A673 (cell line): ENCODE data around the gene MRM1. TPM values are rescaled to one million over a fixed set of nuclear protein-coding genes. Genes with fewer than 3 reads are reported as not detected.

Experiments
- BruUV-seq: library from RNA; stranded (reverse); fragments of 400-500 nt; replicated peaks from 2 replicates; lab custom pipeline; 2021; lab: Mats Ljungman, UMichigan
- CTCF ChIA-PET: fragments of 300-600 bp; sonication (Branson Sonifier 250); formaldehyde crosslinking; loops from one replicate; lab custom pipeline; 2022; ENCODE audit warnings: antibody characterized with exemption; lab: Charles Lee
- POLR2A ChIA-PET: fragments of 300-600 bp; sonication (Branson Sonifier 250); formaldehyde crosslinking; loops from one replicate; lab custom pipeline; 2022; ENCODE audit warnings: antibody characterized with exemption; ENCODE audit not compliant: low non-redundant PET; lab: Charles Lee
- DNase-seq: peaks from one replicate; pipeline ENCODE4 v3.0.0-alpha.2; 2015; ENCODE audit warnings: low spot score
- H3K27ac ChIP-seq: fragments of 200-600 bp; sonication (generic); 2 replicates; pipeline ENCODE4 v1.5.1; 2016; ENCODE audit warnings: mixed run types, low read depth, mild to moderate bottlenecking, mixed read lengths, antibody characterized with exemption, low read length; ENCODE audit not compliant: poor library complexity, severe bottlenecking
- H3K27me3 ChIP-seq: fragments of 200-600 bp; sonication (generic); replicated peaks from 2 replicates; pipeline ENCODE4 v1.6.1; 2017; ENCODE audit warnings: mixed run types, low read depth, mild to moderate bottlenecking, mixed read lengths, antibody characterized with exemption, low read length; ENCODE audit not compliant: insufficient read depth, poor library complexity
- H3K36me3 ChIP-seq: fragments of 200-600 bp; sonication (generic); 2 replicates; pipeline ENCODE4 v1.6.1; 2016; ENCODE audit warnings: mixed run types, mild to moderate bottlenecking, mixed read lengths, antibody characterized with exemption, low read length; ENCODE audit not compliant: insufficient read depth, poor library complexity, severe bottlenecking
- H3K4me1 ChIP-seq: fragments of 200-600 bp; sonication (generic); 2 replicates; pipeline ENCODE4 v1.6.1; 2017; ENCODE audit warnings: mixed run types, mild to moderate bottlenecking, mixed read lengths, antibody characterized with exemption, low read length; ENCODE audit not compliant: insufficient read depth, poor library complexity, severe bottlenecking
- H3K4me3 ChIP-seq: fragments of 200-600 bp; sonication (generic); 2 replicates; pipeline ENCODE4 v1.5.1; 2016; ENCODE audit warnings: low read depth, mixed run types, mild to moderate bottlenecking, mixed read lengths, low read length; ENCODE audit not compliant: poor library complexity, severe bottlenecking
- H3K9me3 ChIP-seq: fragments of 200-600 bp; sonication (generic); 2 replicates; pipeline ENCODE4 v1.6.1; 2016; ENCODE audit warnings: mixed run types, low read depth, mild to moderate bottlenecking, mixed read lengths, antibody characterized with exemption, low read length; ENCODE audit not compliant: poor library complexity, severe bottlenecking
- CTCF ChIP-seq: fragments of 300-800, 200-600 bp; sonication (generic); conservative IDR thresholded peaks from 2 replicates; pipeline ENCODE4 v1.5.1; 2017; ENCODE audit warnings: low read depth, mild to moderate bottlenecking, antibody characterized with exemption, low read length, moderate library complexity, mixed read lengths
- EZH2 ChIP-seq: fragments of 200-600 bp; sonication (generic); IDR thresholded peaks from 2 replicates; pipeline ENCODE4 v1.6.1; 2017; ENCODE audit warnings: borderline replicate concordance, low read depth, mild to moderate bottlenecking, mixed read lengths, antibody characterized with exemption, low read length; ENCODE audit not compliant: poor library complexity, severe bottlenecking
- intact Hi-C: fragments of 100-400 bp; cut with micrococcal nuclease; formaldehyde crosslinking; loops from one replicate; pipeline ENCODE4 v1.10.0; 2022; ENCODE audit not compliant: unreplicated experiment
- total RNA-seq: library from RNA; stranded (reverse); gene quantifications from 2 replicates; pipeline ENCODE4 v1.2.3, GENCODE V29; 2021

The MRM1 gene
- total RNA-seq, 1 experiment from 2014 or later = 6.5 TPM

- POLR2A ChIA-PET = no interaction called here
- CTCF ChIA-PET = no interaction called here
Measured at GRCh38 chr17:36583787-36584186, 17.6 kb upstream of the MRM1 start.

GRCh38 chr17:36586138-36586537, 15.2 kb upstream of the MRM1 start:
- H3K27me3 ChIP-seq = no peaks in the 10 kb centered on the region
- no peak for DNase-seq
- intact Hi-C loops = no loop called here
- no peak overlapping the region for H3K27ac ChIP-seq
- no peaks in the 10 kb centered on the region for H3K9me3 ChIP-seq
- H3K4me1 ChIP-seq = no peaks in the 10 kb centered on the region
- peaks cover 22% of the 10 kb centered on the region for H3K36me3 ChIP-seq
- H3K4me3 ChIP-seq = no peak overlapping the region
- ChIA-PET POLR2A (no interaction called here), CTCF (no interaction called here)
- TF ChIP-seq EZH2 (no peak), CTCF (no peak)
- BruUV-seq = no TSS peak

More at GRCh38 chr17:36583787-36584186, 17.6 kb upstream of the MRM1 start:
- TF ChIP-seq EZH2 (no peak), CTCF (no peak)
- no peak overlapping the region for H3K27ac ChIP-seq
- H3K27me3 ChIP-seq = no peaks in the 10 kb centered on the region
- intact Hi-C loops = no loop called here
- H3K4me1 ChIP-seq = no peaks in the 10 kb centered on the region
- BruUV-seq = no TSS peak
- no peak overlapping the region for H3K4me3 ChIP-seq
- no peaks in the 10 kb centered on the region for H3K9me3 ChIP-seq
- DNase-seq = no peak
- peaks cover 22% of the 10 kb centered on the region for H3K36me3 ChIP-seq

GRCh38 chr17:36590082-36590481, 11.3 kb upstream of the MRM1 start:
- H3K9me3 ChIP-seq = no peaks in the 10 kb centered on the region
- DNase-seq = no peak
- H3K4me1 ChIP-seq = no peaks in the 10 kb centered on the region
- TF ChIP-seq CTCF (no peak), EZH2 (no peak)
- H3K36me3 ChIP-seq = peaks cover 17% of the 10 kb centered on the region
- H3K27ac ChIP-seq = no peak overlapping the region
- no peaks in the 10 kb centered on the region for H3K27me3 ChIP-seq
- no TSS peak for BruUV-seq
- H3K4me3 ChIP-seq = no peak overlapping the region
- CTCF ChIA-PET = no interaction called here
- POLR2A ChIA-PET = no interaction called here
- intact Hi-C loops = no loop called here
